CD4-positive, alpha-beta memory T cell (primary cell): ENCODE data around the gene BCL6. TPM values are rescaled to one million over a fixed set of nuclear protein-coding genes. Genes with fewer than 3 reads are reported as not detected.
A peak's percentile ranks its signal among the peaks of the same experiment; 100 is the strongest.

ENCODE experiments used
- CTCF ChIA-PET: fragments of 350-600 bp; sonication (Branson Sonifier 250); formaldehyde crosslinking; loops from one replicate; lab custom pipeline; 2021; ENCODE audit warnings: inconsistent platforms; ENCODE audit not compliant: partially characterized antibody; lab: Charles Lee
- POLR2A ChIA-PET: fragments of 350-600 bp; sonication (Branson Sonifier 250); formaldehyde crosslinking; loops from one replicate; lab custom pipeline; 2021; ENCODE audit not compliant: partially characterized antibody; lab: Charles Lee
- DNase-seq, 5 donors: peaks; one replicate each; pipeline versions ENCODE4 v3.0.0 to v3.0.0-alpha.2; 2020 to 2022; ENCODE audit warnings: mixed read lengths in 1 of 5
- H3K27ac ChIP-seq: one replicate; pipeline ENCODE4 v1.7.0; 2013; ENCODE audit warnings: low read depth, low read length
- H3K27me3 ChIP-seq: 2 replicates; pipeline ENCODE4 v1.7.0; 2013; ENCODE audit warnings: mild to moderate bottlenecking, low read length, moderate library complexity; ENCODE audit not compliant: insufficient read depth
- H3K36me3 ChIP-seq: 2 replicates; pipeline ENCODE4 v1.7.0; 2013; ENCODE audit warnings: mild to moderate bottlenecking, low read length, moderate library complexity; ENCODE audit not compliant: insufficient read depth
- H3K4me1 ChIP-seq: 2 replicates; pipeline ENCODE4 v1.7.0; 2013; ENCODE audit warnings: mild to moderate bottlenecking, low read length, moderate library complexity; ENCODE audit not compliant: insufficient read depth
- H3K4me3 ChIP-seq, 2 donors: one replicate each; pipeline ENCODE4 v1.7.0; 2013; ENCODE audit warnings: low read length in 2 of 2, mild to moderate bottlenecking in 1 of 2
- H3K9me3 ChIP-seq, 2 donors: one replicate each; pipeline ENCODE4 v1.7.0; 2013; ENCODE audit warnings: low read length in 2 of 2, control low read depth in 1 of 2; ENCODE audit not compliant: control insufficient read depth in 1 of 2
- H3K27ac Mint-ChIP-seq, 7 donors: one replicate each; pipeline ENCODE4 v1.8.0; 2020 to 2021; ENCODE audit warnings: mixed read lengths in 7 of 7, mild to moderate bottlenecking in 6 of 7, inconsistent platforms in 3 of 7, moderate library complexity in 3 of 7
- H3K27me3 Mint-ChIP-seq, 2 donors: one replicate each; pipeline ENCODE4 v1.8.0; 2020 to 2021; ENCODE audit warnings: mixed read lengths in 2 of 2
- H3K36me3 Mint-ChIP-seq, 2 donors: one replicate each; pipeline ENCODE4 v1.8.0; 2020 to 2021; ENCODE audit warnings: mixed read lengths in 2 of 2, inconsistent platforms in 1 of 2, mild to moderate bottlenecking in 1 of 2
- H3K4me1 Mint-ChIP-seq, 4 donors: one replicate each; pipeline ENCODE4 v1.8.0; 2020 to 2021; ENCODE audit warnings: mixed read lengths in 4 of 4, mild to moderate bottlenecking in 1 of 4
- H3K4me3 Mint-ChIP-seq, 8 donors: one replicate each; pipeline ENCODE4 v1.8.0; 2020 to 2021; ENCODE audit warnings: mixed read lengths in 8 of 8, mild to moderate bottlenecking in 7 of 8, moderate library complexity in 6 of 8, inconsistent platforms in 3 of 8
- H3K9me3 Mint-ChIP-seq, 8 donors: one replicate each; pipeline ENCODE4 v1.8.0; 2020 to 2021; ENCODE audit warnings: mixed read lengths in 8 of 8, mild to moderate bottlenecking in 5 of 8, inconsistent platforms in 3 of 8, moderate library complexity in 1 of 8
- intact Hi-C: fragments of 100-400 bp; cut with micrococcal nuclease; formaldehyde crosslinking; loops from one replicate; pipeline ENCODE4 v1.15.1; 2023
- polyA plus RNA-seq, 2 donors: library from polyadenylated mRNA; unstranded; fragments of 300-500 nt; fragmentation: Illumina TruSeq; gene quantifications; one replicate each; pipeline ENCODE4 v1.2.3, GENCODE V29; 2021
- total RNA-seq, 2 experiments: library from RNA; stranded (reverse); gene quantifications; one replicate each; pipeline ENCODE4 v1.2.3, GENCODE V29; 2021

The BCL6 gene
- total and polyA plus RNA-seq, 4 experiments from 2014 or later, result 1.1 to 34.8 (median 16.6) TPM

GRCh38 chr3:187743195-187744141 lies 1.8 kb downstream of the BCL6 start:
- CTCF ChIA-PET, result interaction anchor here (0.7 to 8.9 kb wide), 23 partner anchors 57 to 1405 kb away, joined by 3 to 132 read pairs (median 4); no protein-coding TSS in a partner anchor
- no peaks in the 10 kb centered on the region for H3K27me3 Mint-ChIP-seq
- peaks cover 48% of the 10 kb centered on the region for H3K4me1 ChIP-seq

GRCh38 chr3:187742351-187743171 lies 2.7 kb downstream of the BCL6 start:
- peaks cover 0 to 1% (median 0%) of the 10 kb centered on the region in 8 donors for H3K9me3 Mint-ChIP-seq
- ChIA-PET POLR2A (interaction anchor here (0.6 to 4.5 kb wide), 16 partner anchors 231 to 1484 kb away, joined by 3 to 29 read pairs (median 5); no protein-coding TSS in a partner anchor), CTCF (interaction anchor here (0.6 to 8.9 kb wide), 28 partner anchors 58 to 1431 kb away, joined by 3 to 132 read pairs (median 4); partner anchors contain the start of gene LPP)
- H3K4me1 ChIP-seq, result peaks cover 41% of the 10 kb centered on the region
- no peaks in the 10 kb centered on the region for H3K36me3 ChIP-seq
- peak overlapping the region; percentile 95 to 99 (median 96) for H3K4me3 Mint-ChIP-seq
- peak overlapping the region; percentile 95 to 99 (median 97) for H3K27ac Mint-ChIP-seq
- intact Hi-C loops, result loop anchor here (1.0 to 10.0 kb wide), 13 partner anchors 90 to 1092 kb away; no protein-coding TSS in a partner anchor
- peaks cover 24 to 77% (median 39%) of the 10 kb centered on the region in 4 donors for H3K4me1 Mint-ChIP-seq
- no peaks in the 10 kb centered on the region for H3K9me3 ChIP-seq
- peak; percentile 24 to 48 (median 32) for DNase-seq
- H3K4me3 ChIP-seq, result peak overlapping the region in 1 of 2 donors; percentile 88
- H3K27ac ChIP-seq, result peak overlapping the region; percentile 82
- no peaks in the 10 kb centered on the region for H3K27me3 ChIP-seq
- no peaks in the 10 kb centered on the region for H3K27me3 Mint-ChIP-seq
- H3K36me3 Mint-ChIP-seq, result peaks cover 0 to 30% of the 10 kb centered on the region in 2 donors

More at GRCh38 chr3:187743195-187744141, 1.8 kb downstream of the BCL6 start:
- H3K4me1 Mint-ChIP-seq, result peaks cover 30 to 86% (median 47%) of the 10 kb centered on the region in 4 donors
- POLR2A ChIA-PET, result interaction anchor here (0.8 to 4.5 kb wide), 17 partner anchors 56 to 1405 kb away, joined by 3 to 29 read pairs (median 5); no protein-coding TSS in a partner anchor
- DNase-seq, result peak; percentile 22 to 66 (median 29)
- intact Hi-C loops, result loop anchor here (2.0 to 10.0 kb wide), 9 partner anchors 59 to 839 kb away; no protein-coding TSS in a partner anchor
- H3K4me3 Mint-ChIP-seq, result peak overlapping the region; percentile 95 to 99 (median 96)
- Histone ChIP-seq H3K27ac (peak overlapping the region; percentile 82), H3K4me3 (peak overlapping the region; percentile 71 to 98), H3K36me3 (no peaks in the 10 kb centered on the region), H3K9me3 (no peaks in the 10 kb centered on the region), H3K27me3 (no peaks in the 10 kb centered on the region)
- peaks cover 0 to 1% (median 0%) of the 10 kb centered on the region in 8 donors for H3K9me3 Mint-ChIP-seq
- H3K27ac Mint-ChIP-seq, result peak overlapping the region; percentile 97 to 99 (median 99)
- peaks cover 0 to 30% of the 10 kb centered on the region in 2 donors for H3K36me3 Mint-ChIP-seq

- Mint-ChIP-seq H3K36me3 (peaks cover 0 to 35% of the 10 kb centered on the region in 2 donors), H3K27me3 (no peaks in the 10 kb centered on the region), H3K27ac (peak overlapping the region; percentile 94 to 99 (median 96)), H3K4me1 (peaks cover 27 to 77% (median 41%) of the 10 kb centered on the region in 4 donors), H3K9me3 (peaks cover 0 to 4% (median 0%) of the 10 kb centered on the region in 8 donors), H3K4me3 (peak overlapping the region; percentile 95 to 99 (median 96))
- peak; percentile 69 to 75 (median 72) for DNase-seq
- POLR2A ChIA-PET, result interaction anchor here (0.6 to 5.4 kb wide), 24 partner anchors 35 to 1403 kb away, joined by 3 to 90 read pairs (median 7); partner anchors contain the start of gene LPP
- Histone ChIP-seq H3K4me3 (peak overlapping the region; percentile 88 to 92), H3K36me3 (no peaks in the 10 kb centered on the region), H3K27me3 (no peaks in the 10 kb centered on the region), H3K9me3 (no peaks in the 10 kb centered on the region), H3K27ac (peak overlapping the region; percentile 82), H3K4me1 (peaks cover 41% of the 10 kb centered on the region)
- intact Hi-C loops, result loop anchor here (1.0 to 10.0 kb wide), 13 partner anchors 91 to 1093 kb away; no protein-coding TSS in a partner anchor
- CTCF ChIA-PET, result interaction anchor here (0.6 to 12.2 kb wide), 112 partner anchors 7 to 1614 kb away, joined by 3 to 729 read pairs (median 6); partner anchors contain the start of gene LPP
Observed at GRCh38 chr3:187741403-187742350, 3.6 kb downstream of the BCL6 start.

GRCh38 chr3:187740421-187741399 lies 4.6 kb downstream of the BCL6 start:
- H3K4me3 Mint-ChIP-seq, result peak overlapping the region; percentile 95 to 99 (median 96)

More at GRCh38 chr3:187740421-187741399, 4.6 kb downstream of the BCL6 start:
- Histone ChIP-seq H3K36me3 (no peaks in the 10 kb centered on the region), H3K27ac (peak overlapping the region; percentile 73), H3K4me1 (peaks cover 35% of the 10 kb centered on the region), H3K27me3 (no peaks in the 10 kb centered on the region), H3K4me3 (peak overlapping the region; percentile 88 to 92), H3K9me3 (no peaks in the 10 kb centered on the region)
- intact Hi-C loops, result loop anchor here (1.0 to 10.0 kb wide), 7 partner anchors 92 to 1392 kb away; no protein-coding TSS in a partner anchor
- POLR2A ChIA-PET, result interaction anchor here (0.6 to 5.4 kb wide), 33 partner anchors 36 to 1408 kb away, joined by 3 to 90 read pairs (median 5); partner anchors contain the start of genes LPP and RTP4
- peaks cover 23 to 71% (median 38%) of the 10 kb centered on the region in 4 donors for H3K4me1 Mint-ChIP-seq
- H3K36me3 Mint-ChIP-seq, result peaks cover 0 to 34% of the 10 kb centered on the region in 2 donors
- H3K9me3 Mint-ChIP-seq, result peaks cover 0 to 4% (median 0%) of the 10 kb centered on the region in 8 donors
- no peaks in the 10 kb centered on the region for H3K27me3 Mint-ChIP-seq
- CTCF ChIA-PET, result interaction anchor here (0.6 to 12.2 kb wide), 172 partner anchors 8 to 1615 kb away, joined by 3 to 729 read pairs (median 5); partner anchors contain the start of gene LPP
- peak overlapping the region; percentile 94 to 99 (median 96) for H3K27ac Mint-ChIP-seq
- peak; percentile 59 to 71 (median 62) for DNase-seq
